Vagina (tissue), 2 donors: Measurements from ENCODE around the gene C11orf52. TPM values are rescaled to one million over a fixed set of nuclear protein-coding genes. Genes with fewer than 3 reads are reported as not detected.
"Not testable (repeated sequence)": the region's sequence is repeated elsewhere in the genome, so short reads cannot be mapped to it uniquely, and the experiment has no call there.

Source experiments
- DNase-seq, 2 donors: peaks; one replicate each; pipeline ENCODE4 v3.0.0-alpha.2; 2017; ENCODE audit errors: extremely low spot score in 2 of 2
- H3K27ac ChIP-seq: fragments of 200-600 bp; sonication (generic); one replicate; pipeline ENCODE4 v1.5.1; 2019
- H3K27me3 ChIP-seq: fragments of 200-600 bp; sonication (generic); one replicate; pipeline ENCODE4 v1.5.1; 2019
- H3K36me3 ChIP-seq, 2 donors: fragments of 200-600 bp; sonication (generic); one replicate each; pipeline ENCODE4 v1.5.1; 2017 to 2019
- H3K4me1 ChIP-seq: fragments of 200-600 bp; sonication (generic); one replicate; pipeline ENCODE4 v1.5.1; 2019
- H3K4me3 ChIP-seq, 2 donors: fragments of 200-600 bp; sonication (generic); 1 replicate in 1 of 2; 2 replicates in 1 of 2; pipeline ENCODE4 v1.5.1; 2016 to 2019
- H3K9me3 ChIP-seq: fragments of 200-600 bp; sonication (generic); one replicate; pipeline ENCODE4 v1.5.1; 2019
- POLR2A ChIP-seq, 2 donors: fragments of 450-650 bp; IDR thresholded peaks; one replicate each; pipeline ENCODE4 v1.6.1; 2017; ENCODE audit warnings: antibody characterized with exemption in 2 of 2, mild to moderate bottlenecking in 2 of 2, moderate library complexity in 2 of 2
- POLR2AphosphoS5 ChIP-seq, 2 donors: sonication (generic); formaldehyde crosslinking; IDR thresholded peaks; one replicate each; pipeline ENCODE4 v1.9.0; 2017; ENCODE audit warnings: antibody characterized with exemption in 2 of 2, mild to moderate bottlenecking in 2 of 2, low read depth in 1 of 2; ENCODE audit not compliant: insufficient read depth in 1 of 2
- intact Hi-C: fragments of 100-400 bp; cut with DNase I; formaldehyde crosslinking; loops from one replicate; pipeline ENCODE4 v1.15.1; 2023
- total RNA-seq: library from RNA; depleted of rRNA; stranded (reverse); fragments of >200 nt; gene quantifications from one replicate; pipeline ENCODE4 v1.2.3, GENCODE V29; 2016
- TF ChIP-seq, protein P1 (sequence below), 3 experiments: fragments of 450-650 bp in 2 of 3; fragments of 200-600 bp in 1 of 3; sonication (generic) in 1 of 3; IDR thresholded peaks; one replicate each; pipeline ENCODE4 v1.5.1; 2017 to 2019; ENCODE audit warnings: antibody characterized with exemption in 3 of 3, mild to moderate bottlenecking in 2 of 3, moderate library complexity in 2 of 3

The C11orf52 gene
- total RNA-seq, 1 donor from 2014 or later, result 1.5 TPM

GRCh38 chr11:111925953-111926352, 7.2 kb downstream of the C11orf52 start:
- no peak for DNase-seq
- no peaks in the 10 kb centered on the region for H3K9me3 ChIP-seq
- intact Hi-C loops, result loop anchor here (10.0 kb wide), 1 partner anchor 51 kb away; the partner anchor contains the start of genes ALG9, CFAP68 and FDXACB1
- H3K27me3 ChIP-seq, result no peaks in the 10 kb centered on the region
- H3K4me3 ChIP-seq, result peak overlapping the region; percentile 29 to 39
- TF ChIP-seq POLR2A (IDR thresholded peaks at IDR 0.05) (no peak), POLR2AphosphoS5 (IDR thresholded peaks at IDR 0.05; ENCODE audit: insufficient read depth in 1 of 2, low read depth in 1 of 2) (no peak)
- TF ChIP-seq, protein P1, sequence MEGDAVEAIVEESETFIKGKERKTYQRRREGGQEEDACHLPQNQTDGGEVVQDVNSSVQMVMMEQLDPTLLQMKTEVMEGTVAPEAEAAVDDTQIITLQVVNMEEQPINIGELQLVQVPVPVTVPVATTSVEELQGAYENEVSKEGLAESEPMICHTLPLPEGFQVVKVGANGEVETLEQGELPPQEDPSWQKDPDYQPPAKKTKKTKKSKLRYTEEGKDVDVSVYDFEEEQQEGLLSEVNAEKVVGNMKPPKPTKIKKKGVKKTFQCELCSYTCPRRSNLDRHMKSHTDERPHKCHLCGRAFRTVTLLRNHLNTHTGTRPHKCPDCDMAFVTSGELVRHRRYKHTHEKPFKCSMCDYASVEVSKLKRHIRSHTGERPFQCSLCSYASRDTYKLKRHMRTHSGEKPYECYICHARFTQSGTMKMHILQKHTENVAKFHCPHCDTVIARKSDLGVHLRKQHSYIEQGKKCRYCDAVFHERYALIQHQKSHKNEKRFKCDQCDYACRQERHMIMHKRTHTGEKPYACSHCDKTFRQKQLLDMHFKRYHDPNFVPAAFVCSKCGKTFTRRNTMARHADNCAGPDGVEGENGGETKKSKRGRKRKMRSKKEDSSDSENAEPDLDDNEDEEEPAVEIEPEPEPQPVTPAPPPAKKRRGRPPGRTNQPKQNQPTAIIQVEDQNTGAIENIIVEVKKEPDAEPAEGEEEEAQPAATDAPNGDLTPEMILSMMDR (IDR thresholded peaks at IDR 0.05), result no peak
- peaks cover 31% of the 10 kb centered on the region for H3K4me1 ChIP-seq
- peak overlapping the region; percentile 71 for H3K27ac ChIP-seq
- H3K36me3 ChIP-seq, result no peaks in the 10 kb centered on the region

DNA sequence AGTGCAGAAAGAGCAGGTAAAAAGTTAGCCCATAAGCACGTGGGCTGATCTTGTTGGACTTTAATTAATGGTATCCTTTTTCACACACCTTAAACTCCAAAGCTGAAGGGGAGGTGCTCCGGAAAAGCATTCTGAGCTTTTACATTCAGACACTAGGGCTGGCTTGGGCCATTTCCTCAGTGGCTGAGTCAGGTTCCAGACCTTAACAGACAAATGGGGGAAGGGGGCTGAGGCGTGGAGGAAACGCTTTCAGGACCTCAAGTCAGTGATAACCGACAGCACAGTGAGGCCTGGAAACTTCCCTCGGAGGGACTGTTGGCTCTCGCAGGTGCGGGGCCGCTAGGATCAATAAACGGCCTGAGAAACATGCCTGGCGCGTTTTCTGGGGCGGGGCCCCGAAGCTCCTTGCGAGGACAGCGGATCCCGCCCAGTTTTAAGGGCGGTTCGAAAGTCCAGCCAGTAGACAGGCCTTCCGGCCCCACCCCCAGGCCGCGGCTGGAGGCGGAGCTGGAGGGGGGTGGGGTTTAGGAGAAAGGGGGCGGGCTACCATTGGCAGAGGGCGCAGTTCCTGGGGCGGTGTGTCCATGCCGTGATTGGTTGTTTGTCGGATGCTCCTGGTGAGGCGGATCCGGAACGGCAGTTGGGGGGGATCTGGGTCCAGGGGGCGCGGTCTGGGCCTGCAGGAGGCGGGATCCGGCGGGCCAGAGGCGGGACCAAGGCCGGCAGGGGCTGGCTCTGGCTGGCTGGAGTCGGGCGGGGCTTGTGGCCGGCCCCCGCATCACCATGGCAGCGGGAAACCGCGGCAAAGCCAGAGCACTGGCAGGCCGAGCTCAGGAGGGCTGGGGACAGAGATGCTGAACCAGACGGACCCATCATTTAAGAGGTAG, 8.0 kb downstream of the C11orf52 start:
- H3K36me3 ChIP-seq, result no peaks in the 10 kb centered on the region
- DNase-seq, result peak in 1 of 2 donors; percentile 97
- no peaks in the 10 kb centered on the region for H3K27me3 ChIP-seq
- peak overlapping the region; percentile 29 to 39 for H3K4me3 ChIP-seq
- TF ChIP-seq, protein P1 (IDR thresholded peaks at IDR 0.05), result no peak
- TF ChIP-seq POLR2AphosphoS5 (IDR thresholded peaks at IDR 0.05; ENCODE audit: insufficient read depth in 1 of 2, low read depth in 1 of 2) (peak; percentile 83 to 95), POLR2A (IDR thresholded peaks at IDR 0.05) (peak in 1 of 2 donors; percentile 57)
- intact Hi-C loops, result loop anchor here (10.0 kb wide), 1 partner anchor 52 kb away; the partner anchor contains the start of genes ALG9, CFAP68 and FDXACB1
- H3K4me1 ChIP-seq, result peaks cover 31% of the 10 kb centered on the region
- no peaks in the 10 kb centered on the region for H3K9me3 ChIP-seq
- H3K27ac ChIP-seq, result peak overlapping the region; percentile 71

DNA sequence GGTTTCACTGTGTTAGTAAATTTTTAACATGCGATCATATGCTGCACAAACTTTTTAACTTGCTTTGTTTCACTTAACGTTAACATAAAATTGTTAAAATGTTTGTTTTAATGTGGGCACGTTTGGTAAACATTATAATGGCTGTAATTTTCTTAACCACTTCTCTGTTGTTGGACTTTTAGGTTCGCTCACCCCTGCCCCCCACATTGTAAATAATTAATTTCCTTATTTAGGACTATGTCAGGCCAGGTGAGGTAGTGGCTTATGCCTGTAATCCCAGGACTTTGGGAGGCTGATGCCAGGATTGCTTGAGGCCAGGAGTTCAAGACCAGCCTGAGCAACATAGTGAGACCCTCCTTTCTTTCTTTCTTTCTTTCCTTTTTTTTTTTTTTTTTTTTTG, 11.8 kb downstream of the C11orf52 start:
- intact Hi-C loops, result no loop called here
- H3K4me3 ChIP-seq, result no peak overlapping the region
- no peaks in the 10 kb centered on the region for H3K36me3 ChIP-seq
- H3K9me3 ChIP-seq, result no peaks in the 10 kb centered on the region
- no peaks in the 10 kb centered on the region for H3K27me3 ChIP-seq
- DNase-seq, result no peak
- TF ChIP-seq, protein P1 (IDR thresholded peaks at IDR 0.05), result no peak
- no peak for TF ChIP-seq POLR2AphosphoS5 (IDR thresholded peaks at IDR 0.05; ENCODE audit: insufficient read depth in 1 of 2, low read depth in 1 of 2)
- TF ChIP-seq POLR2A (IDR thresholded peaks at IDR 0.05), result no peak
- H3K4me1 ChIP-seq, result peaks cover 16% of the 10 kb centered on the region
- no peak overlapping the region for H3K27ac ChIP-seq

DNA sequence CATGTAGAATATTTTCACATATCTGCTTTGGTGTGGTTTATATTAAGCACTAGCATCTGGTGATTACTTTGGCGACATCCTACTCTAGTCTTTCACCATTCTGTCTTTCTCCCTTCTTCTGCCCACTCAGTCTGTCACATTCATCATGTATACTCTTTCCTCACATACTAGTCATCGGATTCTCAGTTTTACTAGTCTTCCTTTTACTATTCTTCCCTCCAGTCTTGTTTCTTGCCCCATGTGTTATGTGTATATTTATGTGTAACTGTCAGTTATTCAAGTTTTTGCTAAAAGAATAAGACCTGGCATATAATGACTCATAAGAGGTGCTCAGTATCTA, 13.9 kb downstream of the C11orf52 start:
- intact Hi-C loops, result no loop called here
- no peak for DNase-seq
- H3K4me3 ChIP-seq, result no peak overlapping the region
- no peaks in the 10 kb centered on the region for H3K9me3 ChIP-seq
- TF ChIP-seq, protein P1 (IDR thresholded peaks at IDR 0.05), result no peak
- no peak for TF ChIP-seq POLR2AphosphoS5 (IDR thresholded peaks at IDR 0.05; ENCODE audit: insufficient read depth in 1 of 2, low read depth in 1 of 2)
- no peak for TF ChIP-seq POLR2A (IDR thresholded peaks at IDR 0.05)
- H3K27me3 ChIP-seq, result no peaks in the 10 kb centered on the region
- no peak overlapping the region for H3K27ac ChIP-seq
- no peaks in the 10 kb centered on the region for H3K36me3 ChIP-seq
- H3K4me1 ChIP-seq, result peaks cover 5% of the 10 kb centered on the region

DNA sequence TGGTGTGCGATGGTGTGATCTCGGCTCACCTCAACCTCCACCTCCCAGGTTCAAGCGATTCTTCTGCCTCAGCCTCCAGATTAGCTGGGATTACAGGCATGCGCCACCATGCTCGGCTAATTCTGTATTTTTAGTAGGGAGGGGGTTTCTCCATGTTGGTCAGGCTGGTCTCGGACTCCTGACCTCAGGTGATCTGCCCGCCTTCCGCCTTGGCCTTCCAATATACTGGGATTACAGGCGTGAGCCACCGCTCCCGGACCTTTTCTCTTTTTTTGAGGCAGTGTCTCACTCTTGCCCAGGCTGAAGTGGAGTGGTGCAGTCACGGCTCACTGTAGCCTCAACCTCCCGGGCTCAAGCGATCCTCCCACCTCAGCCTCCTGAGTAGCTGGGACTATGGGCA, 14.5 kb downstream of the C11orf52 start:
- H3K4me1 ChIP-seq, H3K9me3 ChIP-seq, H3K27me3 ChIP-seq, H3K4me3 ChIP-seq, H3K27ac ChIP-seq, intact Hi-C loops, H3K36me3 ChIP-seq, DNase-seq: not testable (repeated sequence)
